ENCODE data around the gene GATAD2A. TPM values are rescaled to one million over a fixed set of nuclear protein-coding genes. Genes with fewer than 3 reads are reported as not detected.
A peak's percentile ranks its signal among the peaks of the same experiment; 100 is the strongest.

GATAD2A gene
- total and polyA plus RNA-seq, 2 donors from 2014 or later, result 18.0 to 91.0 TPM

DNA sequence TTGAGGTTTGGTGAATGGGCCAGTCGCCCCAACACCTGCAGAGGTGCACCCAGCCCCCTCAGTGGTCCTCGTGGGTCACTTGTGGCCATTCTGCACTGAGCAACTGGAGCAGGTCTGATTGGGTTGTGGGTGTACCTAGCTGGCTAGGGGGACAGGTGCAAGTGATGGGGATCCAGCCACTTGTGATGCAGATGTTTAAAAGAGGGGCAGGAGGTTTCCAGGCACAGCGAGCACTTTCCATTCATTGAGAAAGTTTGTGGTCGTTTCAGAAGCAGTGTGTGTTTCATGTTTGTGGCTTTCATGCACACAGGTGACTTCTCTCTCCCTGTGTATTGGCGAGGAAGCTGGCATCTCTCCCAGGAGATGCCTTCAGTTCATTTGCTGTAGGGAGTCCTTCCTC lies 75.2 kb downstream of the GATAD2A start:
- no peak overlapping the region for H3K27ac ChIP-seq (ENCODE audit: low read depth in 2 of 2, low read length in 2 of 2)
- H3K27me3 ChIP-seq (ENCODE audit: control insufficient read depth, insufficient read depth, low read length), result no peaks in the 10 kb centered on the region
- FAIRE-seq (no peak), DNase-seq (no peak)
- H3K4me1 ChIP-seq (ENCODE audit: control insufficient read depth in 2 of 3, insufficient read depth in 2 of 3, low read depth in 1 of 3, low read length in 3 of 3), result peaks cover 0 to 10% (median 10%) of the 10 kb centered on the region in 3 donors
- TF ChIP-seq, protein P1, sequence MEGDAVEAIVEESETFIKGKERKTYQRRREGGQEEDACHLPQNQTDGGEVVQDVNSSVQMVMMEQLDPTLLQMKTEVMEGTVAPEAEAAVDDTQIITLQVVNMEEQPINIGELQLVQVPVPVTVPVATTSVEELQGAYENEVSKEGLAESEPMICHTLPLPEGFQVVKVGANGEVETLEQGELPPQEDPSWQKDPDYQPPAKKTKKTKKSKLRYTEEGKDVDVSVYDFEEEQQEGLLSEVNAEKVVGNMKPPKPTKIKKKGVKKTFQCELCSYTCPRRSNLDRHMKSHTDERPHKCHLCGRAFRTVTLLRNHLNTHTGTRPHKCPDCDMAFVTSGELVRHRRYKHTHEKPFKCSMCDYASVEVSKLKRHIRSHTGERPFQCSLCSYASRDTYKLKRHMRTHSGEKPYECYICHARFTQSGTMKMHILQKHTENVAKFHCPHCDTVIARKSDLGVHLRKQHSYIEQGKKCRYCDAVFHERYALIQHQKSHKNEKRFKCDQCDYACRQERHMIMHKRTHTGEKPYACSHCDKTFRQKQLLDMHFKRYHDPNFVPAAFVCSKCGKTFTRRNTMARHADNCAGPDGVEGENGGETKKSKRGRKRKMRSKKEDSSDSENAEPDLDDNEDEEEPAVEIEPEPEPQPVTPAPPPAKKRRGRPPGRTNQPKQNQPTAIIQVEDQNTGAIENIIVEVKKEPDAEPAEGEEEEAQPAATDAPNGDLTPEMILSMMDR (IDR thresholded peaks at IDR 0.05; ENCODE audit: borderline replicate concordance, extremely low read depth, insufficient read depth), result no peak
- no peak overlapping the region for H3K9ac ChIP-seq (ENCODE audit: low read length in 3 of 3)
- no peaks in the 10 kb centered on the region for H3K9me3 ChIP-seq (ENCODE audit: control insufficient read depth in 2 of 3, insufficient read depth in 1 of 3, low read length in 3 of 3)
- H3K36me3 ChIP-seq (ENCODE audit: control insufficient read depth in 2 of 3, insufficient read depth in 3 of 3, low read length in 3 of 3), result peaks cover 0 to 9% (median 4%) of the 10 kb centered on the region in 3 donors
- intact Hi-C loops (cut with DNase I), result no loop called here
- H3K4me3 ChIP-seq (ENCODE audit: low read length in 3 of 3), result no peak overlapping the region

DNA sequence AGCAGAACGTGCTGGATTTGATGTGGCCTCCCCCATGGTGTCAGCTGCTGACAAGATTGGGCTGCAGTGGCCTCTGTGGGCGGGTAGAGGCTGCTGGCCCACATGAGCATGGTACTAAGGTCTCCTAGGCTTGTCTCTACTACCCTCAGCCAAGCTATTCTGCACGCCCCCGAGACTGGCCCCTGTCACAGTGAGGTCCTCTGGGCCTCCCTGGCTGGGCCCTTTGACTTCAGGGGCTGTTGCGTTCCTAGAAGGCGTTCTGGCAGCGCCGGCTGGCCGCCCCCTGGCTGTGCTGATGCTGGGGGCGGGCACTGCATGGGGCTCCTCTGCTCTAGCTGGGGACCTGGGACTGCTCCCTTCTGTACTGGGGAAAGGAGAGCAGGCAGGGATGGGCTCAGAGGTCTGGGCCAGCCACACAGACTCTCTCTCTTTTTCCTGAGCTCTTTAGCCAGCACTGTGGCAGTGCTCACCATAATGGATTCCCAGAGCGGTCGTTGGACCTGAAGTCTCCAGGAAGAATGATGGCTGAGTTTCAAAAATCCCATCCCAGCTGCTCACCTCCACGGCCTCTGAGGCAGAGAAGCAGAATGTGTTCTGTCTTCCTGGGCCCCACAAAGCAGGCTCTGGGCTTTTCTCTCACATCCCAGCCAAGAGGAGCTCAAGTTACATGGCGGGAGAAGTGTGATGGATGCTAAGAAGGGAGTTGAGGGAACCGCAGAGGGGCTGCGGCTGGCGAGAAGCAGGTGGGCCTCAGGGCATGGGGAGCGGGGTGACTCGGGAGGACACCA lies 77.5 kb downstream of the GATAD2A start:
- H3K27me3 ChIP-seq (ENCODE audit: control insufficient read depth, insufficient read depth, low read length), result no peaks in the 10 kb centered on the region
- H3K27ac ChIP-seq (ENCODE audit: low read depth in 2 of 2, low read length in 2 of 2), result no peak overlapping the region
- TF ChIP-seq, protein P1 (IDR thresholded peaks at IDR 0.05; ENCODE audit: borderline replicate concordance, extremely low read depth, insufficient read depth), result no peak
- H3K9me3 ChIP-seq (ENCODE audit: control insufficient read depth in 2 of 3, insufficient read depth in 1 of 3, low read length in 3 of 3), result no peaks in the 10 kb centered on the region
- H3K9ac ChIP-seq (ENCODE audit: low read length in 3 of 3), result no peak overlapping the region
- DNase-seq (peak in 4 of 5 donors; percentile 57 to 89 (median 72)), FAIRE-seq (no peak)
- peaks cover 0 to 30% (median 23%) of the 10 kb centered on the region in 3 donors for H3K4me1 ChIP-seq (ENCODE audit: control insufficient read depth in 2 of 3, insufficient read depth in 2 of 3, low read depth in 1 of 3, low read length in 3 of 3)
- intact Hi-C loops (cut with DNase I), result no loop called here
- peaks cover 0 to 9% (median 4%) of the 10 kb centered on the region in 3 donors for H3K36me3 ChIP-seq (ENCODE audit: control insufficient read depth in 2 of 3, insufficient read depth in 3 of 3, low read length in 3 of 3)
- no peak overlapping the region for H3K4me3 ChIP-seq (ENCODE audit: low read length in 3 of 3)

DNA sequence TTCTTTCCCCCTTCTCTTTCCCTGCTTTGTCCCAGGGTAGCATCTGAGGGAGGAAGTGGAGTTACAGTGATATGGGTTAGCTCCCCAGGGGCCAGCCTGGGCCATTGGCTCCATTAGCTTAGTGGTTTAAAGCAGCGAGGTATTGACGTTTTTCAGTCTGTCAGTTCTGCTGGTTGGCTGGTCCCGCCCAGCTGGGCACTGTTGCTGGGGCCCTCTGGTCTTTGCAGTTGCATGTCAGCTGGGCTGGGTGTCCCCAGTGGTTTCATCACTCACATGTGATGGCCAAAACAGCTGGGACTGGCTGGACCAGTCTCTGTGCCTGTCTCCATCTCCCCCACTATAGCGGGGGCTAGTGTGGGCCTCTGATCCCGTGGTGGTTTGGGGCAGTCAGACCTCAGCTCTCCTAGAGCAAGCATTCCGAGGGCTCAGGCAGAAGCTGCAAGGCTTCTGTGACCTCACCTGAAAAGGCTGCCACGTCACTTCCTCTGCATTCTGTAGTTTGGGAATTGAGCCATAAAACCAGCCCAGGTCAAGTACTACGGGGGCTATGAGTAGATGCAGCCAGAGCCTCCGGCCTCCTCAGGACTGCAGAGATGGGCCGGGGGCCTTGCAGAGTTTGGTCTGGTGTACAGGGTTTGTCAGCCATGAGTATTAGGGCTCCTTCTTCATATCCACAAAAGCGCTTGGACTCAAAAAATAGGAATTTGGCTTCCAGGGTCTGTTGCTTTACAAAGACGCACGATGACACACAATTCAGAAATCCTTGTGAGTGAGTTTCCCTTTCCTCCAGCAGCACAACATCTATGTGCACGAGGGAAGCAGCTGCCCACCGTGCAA lies 79.9 kb downstream of the GATAD2A start:
- H3K9me3 ChIP-seq (ENCODE audit: control insufficient read depth in 2 of 3, insufficient read depth in 1 of 3, low read length in 3 of 3), result no peaks in the 10 kb centered on the region
- H3K27ac ChIP-seq (ENCODE audit: low read depth in 2 of 2, low read length in 2 of 2), result no peak overlapping the region
- peak in 3 of 5 donors; percentile 29 to 75 (median 42) for DNase-seq
- no peaks in the 10 kb centered on the region for H3K27me3 ChIP-seq (ENCODE audit: control insufficient read depth, insufficient read depth, low read length)
- H3K9ac ChIP-seq (ENCODE audit: low read length in 3 of 3), result peak overlapping the region in 1 of 3 donors; percentile 26
- no peak for FAIRE-seq
- no peak overlapping the region for H3K4me3 ChIP-seq (ENCODE audit: low read length in 3 of 3)
- H3K36me3 ChIP-seq (ENCODE audit: control insufficient read depth in 2 of 3, insufficient read depth in 3 of 3, low read length in 3 of 3), result peaks cover 0 to 6% (median 2%) of the 10 kb centered on the region in 3 donors
- intact Hi-C loops (cut with DNase I), result no loop called here
- peaks cover 10 to 52% (median 45%) of the 10 kb centered on the region in 3 donors for H3K4me1 ChIP-seq (ENCODE audit: control insufficient read depth in 2 of 3, insufficient read depth in 2 of 3, low read depth in 1 of 3, low read length in 3 of 3)
- TF ChIP-seq, protein P1 (IDR thresholded peaks at IDR 0.05; ENCODE audit: borderline replicate concordance, extremely low read depth, insufficient read depth), result no peak

All from kidney (tissue), 14 donors.